ENCODE data around the gene GTF2A1L. TPM values are rescaled to one million over a fixed set of nuclear protein-coding genes. Genes with fewer than 3 reads are reported as not detected.

Gene GTF2A1L
- total and polyA plus RNA-seq, 3 donors from 2014 or later = 24.4 to 99.0 (median 36.1) TPM

DNA sequence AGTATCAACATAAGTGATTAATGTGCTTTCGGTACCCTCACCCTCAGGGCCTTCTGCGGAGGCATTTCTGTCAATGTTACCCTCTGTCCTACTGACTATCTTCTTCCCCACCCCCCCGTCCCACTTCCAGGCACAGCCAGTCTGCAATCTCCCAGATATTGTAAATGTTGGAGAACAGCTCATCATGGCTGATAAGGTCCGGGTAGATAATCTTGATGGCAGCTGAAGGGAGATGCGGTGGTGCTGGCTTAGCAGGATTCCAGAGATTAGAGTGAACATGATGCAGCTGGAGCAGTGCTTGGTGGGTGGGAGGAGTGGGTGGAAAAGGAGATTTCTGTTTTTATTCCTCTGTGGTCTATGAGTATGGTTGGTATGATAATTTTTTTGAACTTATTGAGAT lies 15.5 kb downstream of the GTF2A1L start:
- TF ChIP-seq, protein P1, sequence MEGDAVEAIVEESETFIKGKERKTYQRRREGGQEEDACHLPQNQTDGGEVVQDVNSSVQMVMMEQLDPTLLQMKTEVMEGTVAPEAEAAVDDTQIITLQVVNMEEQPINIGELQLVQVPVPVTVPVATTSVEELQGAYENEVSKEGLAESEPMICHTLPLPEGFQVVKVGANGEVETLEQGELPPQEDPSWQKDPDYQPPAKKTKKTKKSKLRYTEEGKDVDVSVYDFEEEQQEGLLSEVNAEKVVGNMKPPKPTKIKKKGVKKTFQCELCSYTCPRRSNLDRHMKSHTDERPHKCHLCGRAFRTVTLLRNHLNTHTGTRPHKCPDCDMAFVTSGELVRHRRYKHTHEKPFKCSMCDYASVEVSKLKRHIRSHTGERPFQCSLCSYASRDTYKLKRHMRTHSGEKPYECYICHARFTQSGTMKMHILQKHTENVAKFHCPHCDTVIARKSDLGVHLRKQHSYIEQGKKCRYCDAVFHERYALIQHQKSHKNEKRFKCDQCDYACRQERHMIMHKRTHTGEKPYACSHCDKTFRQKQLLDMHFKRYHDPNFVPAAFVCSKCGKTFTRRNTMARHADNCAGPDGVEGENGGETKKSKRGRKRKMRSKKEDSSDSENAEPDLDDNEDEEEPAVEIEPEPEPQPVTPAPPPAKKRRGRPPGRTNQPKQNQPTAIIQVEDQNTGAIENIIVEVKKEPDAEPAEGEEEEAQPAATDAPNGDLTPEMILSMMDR (IDR thresholded peaks at IDR 0.05) = no peak
- TF ChIP-seq POLR2A (IDR thresholded peaks at IDR 0.05) = no peak

DNA sequence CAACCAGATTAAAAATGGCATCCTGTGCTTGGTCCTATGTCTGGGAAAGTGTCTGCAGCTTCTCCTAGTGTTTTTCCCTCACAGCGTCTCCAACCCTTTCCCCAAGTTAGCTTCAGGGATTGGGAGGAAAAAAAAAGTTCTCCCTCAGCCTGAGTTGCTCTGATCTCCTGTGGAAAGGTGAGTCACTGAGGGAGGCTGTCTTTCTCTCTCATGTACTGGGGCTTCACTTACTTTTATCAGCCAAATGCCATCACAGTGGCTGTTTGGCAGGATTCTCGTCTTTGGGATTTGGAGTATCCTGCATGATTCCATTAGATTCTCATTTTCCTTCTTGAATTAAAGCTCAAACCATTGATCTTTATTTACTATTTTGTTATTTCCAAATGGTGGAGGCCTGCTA lies 18.1 kb downstream of the GTF2A1L start:
- H3K4me1 ChIP-seq = no peaks in the 10 kb centered on the region
- no peak overlapping the region for H3K4me3 ChIP-seq
- DNase-seq = no peak
- H3K27me3 ChIP-seq = no peaks in the 10 kb centered on the region
- intact Hi-C loops (cut with DNase I; ENCODE audit: low total_unique reads) = no loop called here
- no peaks in the 10 kb centered on the region for H3K36me3 ChIP-seq (ENCODE audit: low read depth, missing control alignments)
- TF ChIP-seq POLR2A (IDR thresholded peaks at IDR 0.05) = no peak
- TF ChIP-seq, protein P1 (IDR thresholded peaks at IDR 0.05) = no peak
- H3K9me3 ChIP-seq = no peaks in the 10 kb centered on the region
- H3K27ac ChIP-seq = no peak overlapping the region
- WGBS, 2 donors = 83 to 93% methylated on average over 2 of the region's 2 CpGs

More for the DNA sequence above, 15.5 kb downstream of the GTF2A1L start:
- Histone ChIP-seq H3K4me3 (no peak overlapping the region), H3K9me3 (no peaks in the 10 kb centered on the region), H3K36me3 (ENCODE audit: low read depth, missing control alignments) (no peaks in the 10 kb centered on the region), H3K27me3 (no peaks in the 10 kb centered on the region), H3K4me1 (no peaks in the 10 kb centered on the region), H3K27ac (no peak overlapping the region)
- intact Hi-C loops (cut with DNase I; ENCODE audit: low total_unique reads) = no loop called here
- WGBS, 2 donors = 52 to 57% methylated on average over 5 of the region's 5 CpGs
- no peak for DNase-seq

DNA sequence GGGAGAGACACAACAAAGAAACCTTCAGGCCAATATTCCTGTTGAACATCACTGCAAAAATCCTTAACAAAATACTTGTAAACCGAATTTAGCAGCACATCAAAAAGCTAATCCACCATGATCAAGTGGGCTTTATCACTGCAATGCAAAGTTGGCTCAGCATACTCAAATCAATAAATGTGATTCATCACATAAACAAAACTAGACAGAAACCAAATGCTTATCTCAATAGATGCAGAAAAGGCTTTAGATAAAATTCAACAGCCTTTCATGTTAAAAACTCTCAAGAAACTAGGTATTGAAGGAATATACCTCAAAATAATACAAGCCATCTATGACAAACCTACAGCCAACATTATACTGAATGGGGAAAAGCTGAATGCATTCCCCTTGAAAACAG lies 20.6 kb downstream of the GTF2A1L start:
- Histone ChIP-seq H3K9me3 (no peaks in the 10 kb centered on the region), H3K27ac (no peak overlapping the region), H3K4me3 (no peak overlapping the region), H3K36me3 (ENCODE audit: low read depth, missing control alignments) (no peaks in the 10 kb centered on the region), H3K27me3 (no peaks in the 10 kb centered on the region), H3K4me1 (no peaks in the 10 kb centered on the region)
- no peak for DNase-seq
- intact Hi-C loops (cut with DNase I; ENCODE audit: low total_unique reads) = no loop called here
- 77 to 87% methylated on average over 1 of the region's 1 CpG for WGBS, 2 donors
- TF ChIP-seq, protein P1 (IDR thresholded peaks at IDR 0.05) = no peak
- no peak for TF ChIP-seq POLR2A (IDR thresholded peaks at IDR 0.05)

DNA sequence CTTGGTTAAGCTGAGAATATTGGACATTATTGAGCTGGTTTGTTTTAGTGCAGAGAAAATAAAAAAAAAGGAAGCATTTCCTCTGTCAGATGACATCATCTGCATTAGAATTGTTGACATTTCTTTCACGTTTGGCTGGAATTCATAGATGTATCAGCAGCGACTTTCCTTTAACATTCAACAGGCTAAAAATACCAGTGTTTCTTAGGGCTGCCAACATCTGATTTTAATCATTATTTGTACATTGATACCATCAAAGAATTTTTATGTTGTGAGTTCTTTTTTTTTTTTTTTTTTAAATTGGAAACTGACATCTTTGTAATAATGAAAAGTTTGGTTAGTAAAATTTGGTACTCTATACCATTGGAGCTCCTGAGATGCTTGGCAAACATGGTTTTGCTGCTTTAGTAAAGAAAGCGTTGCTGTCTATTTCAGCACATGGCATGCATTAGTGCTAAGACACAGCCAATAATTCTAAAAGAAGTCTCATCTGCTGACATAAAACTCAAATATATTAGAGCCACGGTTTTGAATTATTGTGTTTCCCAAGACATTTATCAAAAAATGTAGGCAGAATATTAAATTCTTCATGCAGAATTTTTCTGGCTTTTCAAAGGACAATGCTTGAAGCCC lies 33.6 kb downstream of the GTF2A1L start:
- DNase-seq = no peak

More for the DNA sequence above, 33.6 kb downstream of the GTF2A1L start:
- no peaks in the 10 kb centered on the region for H3K4me1 ChIP-seq
- no peak overlapping the region for H3K27ac ChIP-seq
- H3K27me3 ChIP-seq = no peaks in the 10 kb centered on the region
- H3K9me3 ChIP-seq = no peaks in the 10 kb centered on the region
- intact Hi-C loops (cut with DNase I; ENCODE audit: low total_unique reads) = no loop called here
- no peaks in the 10 kb centered on the region for H3K36me3 ChIP-seq (ENCODE audit: low read depth, missing control alignments)
- no peak overlapping the region for H3K4me3 ChIP-seq
- 53 to 60% methylated on average over 4 of the region's 4 CpGs for WGBS, 2 donors
- TF ChIP-seq POLR2A (IDR thresholded peaks at IDR 0.05) = no peak
- TF ChIP-seq, protein P1 (IDR thresholded peaks at IDR 0.05) = no peak
